ENCODE results near the gene HPSE2.
"Not testable (repeated sequence)": the region's sequence is repeated elsewhere in the genome, so short reads cannot be mapped to it uniquely, and the experiment has no call there.

Gene HPSE2

DNA sequence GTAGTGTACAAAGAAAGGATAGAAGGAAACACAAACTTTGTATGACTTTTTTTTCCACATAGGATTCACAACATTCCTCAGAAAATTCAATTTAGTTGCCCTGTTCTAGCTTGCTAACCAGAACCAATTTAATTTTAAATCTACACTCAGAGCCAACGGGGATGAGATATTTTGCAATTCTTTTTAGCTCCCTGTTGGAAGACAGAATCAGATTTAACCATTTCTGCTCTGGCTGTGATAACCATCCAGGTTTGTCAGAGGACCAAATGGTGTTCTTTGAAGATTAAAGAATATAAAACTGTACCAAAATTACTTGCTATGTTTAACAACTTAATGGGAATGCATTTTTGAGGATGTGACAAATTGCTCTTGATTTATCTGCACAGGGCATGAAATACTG, 319.7 kb downstream of the HPSE2 start:
- no peak for DNase-seq

DNA sequence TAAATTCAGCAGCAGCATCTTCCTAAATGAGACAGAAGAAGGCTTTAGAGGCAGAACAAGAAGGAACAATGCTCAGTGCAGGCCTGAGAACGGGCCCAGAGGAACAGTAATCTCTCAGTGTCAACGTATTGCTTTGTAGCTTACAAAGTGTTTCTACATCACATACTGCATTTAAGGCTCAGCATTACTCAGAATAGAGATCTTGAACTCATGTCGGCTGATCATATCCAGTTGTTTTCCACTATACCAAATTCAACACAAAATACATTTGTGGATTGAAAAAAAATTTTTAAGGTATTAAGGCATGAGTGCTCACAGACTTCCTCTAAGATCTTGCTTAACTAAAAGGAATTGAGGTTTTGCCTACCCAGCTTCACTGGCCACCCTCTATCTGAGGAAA, 325.1 kb downstream of the HPSE2 start:
- DNase-seq = no peak

GRCh38 chr10:98910048-98910447, 325.6 kb downstream of the HPSE2 start:
- DNase-seq = no peak

GRCh38 chr10:98908868-98909267, 326.8 kb downstream of the HPSE2 start:
- DNase-seq = no peak

- DNase-seq = not testable (repeated sequence)
Measured at GRCh38 chr10:98908247-98908646, 327.4 kb downstream of the HPSE2 start.

GRCh38 chr10:98901441-98902110, 334.1 kb downstream of the HPSE2 start:
- DNase-seq = no peak

GRCh38 chr10:98899018-98899417, 336.6 kb downstream of the HPSE2 start:
- no peak for DNase-seq

DNA sequence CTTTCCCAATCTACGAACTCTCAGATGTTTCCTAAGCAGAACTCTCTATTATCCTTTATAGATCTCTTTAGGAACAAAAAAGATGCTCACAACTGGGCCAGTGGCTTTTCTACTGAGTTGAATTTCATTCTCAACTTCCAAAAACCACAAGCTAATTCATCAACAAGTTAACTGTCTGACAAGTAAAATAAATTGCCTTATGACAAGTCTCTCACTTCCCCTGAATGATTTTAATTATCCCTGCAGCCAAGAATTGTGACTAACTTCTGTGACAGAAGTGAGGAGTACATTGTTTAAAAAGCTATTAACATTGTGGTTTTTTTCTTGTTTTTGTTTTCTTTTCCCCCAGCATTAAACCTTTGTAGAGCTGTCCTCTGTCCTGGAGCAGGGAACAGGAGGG, 343.1 kb downstream of the HPSE2 start:
- no peak for DNase-seq

DNA sequence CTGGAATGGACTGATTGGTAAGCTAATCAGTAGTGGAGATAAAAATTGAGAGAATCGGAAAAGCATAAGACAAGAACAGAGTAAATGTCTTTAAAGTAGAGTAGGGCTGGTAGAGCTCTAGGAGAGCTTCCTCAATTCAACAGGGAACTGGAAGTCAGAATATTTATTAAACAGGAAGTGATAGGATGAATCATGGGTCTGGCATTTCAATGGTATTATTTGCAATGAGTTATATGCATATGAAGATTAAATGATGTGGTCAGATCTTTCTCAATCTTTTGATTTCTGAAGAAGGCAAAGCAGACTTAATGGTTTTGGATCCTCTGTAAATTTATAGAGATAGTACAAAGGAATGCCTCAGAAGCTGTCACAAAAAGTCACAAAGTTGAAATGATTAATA, 349.0 kb downstream of the HPSE2 start:
- DNase-seq = no peak

- no peak for DNase-seq
Measured at GRCh38 chr10:98885378-98885777, 350.3 kb downstream of the HPSE2 start.

GRCh38 chr10:98881789-98882188, 353.9 kb downstream of the HPSE2 start:
- DNase-seq = no peak

DNA sequence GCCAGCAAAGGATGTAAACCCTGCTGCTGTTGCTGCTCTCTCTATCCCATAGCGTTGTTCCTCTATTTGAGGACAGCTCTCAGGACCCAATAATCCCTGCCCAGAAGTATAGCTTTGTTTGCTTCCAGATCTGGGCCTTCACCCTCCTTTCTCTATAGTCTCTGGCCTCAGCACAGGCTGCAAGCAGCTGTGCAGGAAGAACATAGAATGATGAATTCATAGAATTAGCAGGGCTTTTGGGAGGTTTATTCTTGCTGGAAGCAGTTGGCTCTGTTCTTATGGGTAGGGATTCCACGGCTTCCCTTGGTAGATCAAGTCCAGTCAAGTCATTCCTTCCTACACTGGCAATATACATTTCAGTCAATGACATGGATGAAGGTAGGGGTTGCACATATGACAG, 354.7 kb downstream of the HPSE2 start:
- no peak for DNase-seq

GRCh38 chr10:98878921-98879320, 356.7 kb downstream of the HPSE2 start:
- no peak for DNase-seq

GRCh38 chr10:98878418-98878817, 357.2 kb downstream of the HPSE2 start:
- DNase-seq = no peak

- DNase-seq = no peak
Measured at GRCh38 chr10:98861962-98862361, 373.7 kb downstream of the HPSE2 start.

- DNase-seq = no peak
Measured at GRCh38 chr10:98858525-98858924, 377.1 kb downstream of the HPSE2 start.

GRCh38 chr10:98855403-98856189, 380.1 kb downstream of the HPSE2 start:
- no peak for DNase-seq

DNA sequence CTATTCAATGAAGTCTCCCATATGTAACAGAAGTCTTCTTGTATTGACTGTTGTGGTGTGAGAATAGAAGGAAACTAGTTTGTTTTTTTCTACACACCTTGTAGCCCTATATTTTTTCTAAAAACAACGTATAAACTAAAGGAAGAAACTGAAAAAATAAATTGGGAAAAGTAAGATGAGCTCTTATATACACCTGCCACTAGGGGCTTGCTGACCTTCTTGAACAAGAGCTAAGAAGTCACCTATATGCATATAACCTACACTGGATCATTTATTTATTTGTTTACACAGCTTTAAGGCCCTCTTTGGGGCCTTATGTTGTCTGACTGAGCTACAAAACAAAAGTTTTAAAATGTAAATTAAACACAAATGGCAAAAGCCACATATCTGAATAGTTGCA, 383.0 kb downstream of the HPSE2 start:
- DNase-seq = no peak

- no peak for DNase-seq
Measured at GRCh38 chr10:98848361-98848760, 387.3 kb downstream of the HPSE2 start.

DNA sequence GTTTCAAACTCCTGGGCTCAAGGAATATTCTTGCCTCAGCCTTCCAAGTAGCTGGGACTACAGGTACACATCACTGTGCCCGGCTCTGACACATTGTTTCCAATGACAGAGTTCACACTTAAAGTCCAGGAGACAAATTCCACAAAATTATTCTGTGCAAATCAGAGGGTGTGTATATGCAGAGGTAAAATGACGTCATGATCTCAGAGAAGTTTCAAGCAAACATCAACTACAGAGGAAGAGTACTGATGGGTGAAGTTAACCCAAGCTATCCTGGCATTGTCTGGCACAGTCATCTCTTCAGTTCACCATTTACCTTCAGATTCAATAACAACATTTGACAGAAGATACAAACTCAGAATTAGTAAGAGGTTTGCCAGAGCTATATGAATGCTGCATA, 388.9 kb downstream of the HPSE2 start:
- DNase-seq = no peak

GRCh38 chr10:98833542-98833941, 402.1 kb downstream of the HPSE2 start:
- DNase-seq = no peak

GRCh38 chr10:98832738-98833137, 402.9 kb downstream of the HPSE2 start:
- DNase-seq = no peak

GRCh38 chr10:98832196-98832595, 403.5 kb downstream of the HPSE2 start:
- no peak for DNase-seq

DNA sequence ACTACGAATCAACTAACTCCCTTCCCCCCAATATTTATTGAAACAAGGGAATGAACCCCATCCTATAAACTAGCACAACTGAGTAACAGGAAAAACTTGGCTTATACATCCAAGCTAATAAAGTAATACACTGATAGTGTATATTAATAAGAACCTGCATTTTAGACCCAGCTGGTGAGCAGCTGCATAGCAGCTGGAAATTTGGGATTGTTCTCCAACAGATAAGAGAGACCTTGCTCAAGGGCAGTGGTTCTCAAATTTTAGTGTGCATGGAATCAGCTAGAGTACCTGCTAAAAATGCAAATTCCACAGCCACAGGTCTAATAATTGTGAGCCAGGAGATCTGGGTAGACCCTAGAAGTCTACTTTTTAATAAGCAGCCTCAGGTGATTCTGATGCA, 404.3 kb downstream of the HPSE2 start:
- no peak for DNase-seq

DNA sequence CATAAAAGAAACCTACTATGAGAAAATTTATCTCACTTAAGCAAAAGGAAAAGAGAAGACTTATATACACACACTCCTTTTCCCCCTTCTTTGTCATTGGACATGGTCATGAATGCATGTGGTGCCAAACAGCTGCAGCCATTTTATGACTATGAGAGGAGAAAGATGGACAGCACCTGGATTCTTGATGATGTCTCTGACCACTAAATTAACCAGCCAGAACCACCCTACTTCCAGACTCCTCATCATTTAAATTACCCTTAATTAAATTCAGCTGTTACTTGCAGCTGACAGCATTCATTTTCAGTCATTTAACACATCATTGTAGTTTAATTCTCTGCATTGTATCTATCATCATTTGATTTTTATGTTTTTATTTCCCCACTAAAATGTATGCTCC, 409.9 kb downstream of the HPSE2 start:
- no peak for DNase-seq

All from NCI-H69 (cell line).